Esophagus muscularis mucosa (tissue), 4 donors: Measurements from ENCODE around the gene NHLRC4. TPM values are rescaled to one million over a fixed set of nuclear protein-coding genes. Genes with fewer than 3 reads are reported as not detected.
A peak's percentile ranks its signal among the peaks of the same experiment; 100 is the strongest.

Source experiments
- DNase-seq: peaks from one replicate; pipeline ENCODE4 v3.0.0-alpha.2; 2017; ENCODE audit errors: extremely low spot score
- H3K27ac ChIP-seq, 4 donors: fragments of 200-600 bp; sonication (generic); replicated peaks in 1 of 4; 1 replicate in 3 of 4; 2 replicates in 1 of 4; pipeline ENCODE4 v1.5.1; 2016 to 2019; ENCODE audit warnings: mild to moderate bottlenecking in 1 of 4
- H3K27me3 ChIP-seq, 4 donors: fragments of 200-600 bp; sonication (generic); one replicate each; pipeline versions ENCODE4 v1.5.1 to v1.6.0; 2016 to 2019
- H3K36me3 ChIP-seq, 4 donors: fragments of 200-600 bp; sonication (generic); one replicate each; pipeline ENCODE4 v1.5.1; 2016 to 2019
- H3K4me1 ChIP-seq, 4 donors: fragments of 200-600 bp; sonication (generic); one replicate each; pipeline ENCODE4 v1.5.1; 2016 to 2019
- H3K4me3 ChIP-seq, 4 donors: fragments of 200-600 bp; sonication (generic); 1 replicate in 2 of 4; 2 replicates in 2 of 4; pipeline ENCODE4 v1.5.1; 2016 to 2019; ENCODE audit warnings: mild to moderate bottlenecking in 4 of 4, moderate library complexity in 1 of 4
- H3K9me3 ChIP-seq, 4 donors: fragments of 200-600 bp; sonication (generic); 1 replicate in 3 of 4; 2 replicates in 1 of 4; pipeline ENCODE4 v1.5.1; 2016 to 2019
- CTCF ChIP-seq, 3 experiments: fragments of 200-600 bp in 2 of 3; fragments of 450-650 bp in 1 of 3; sonication (generic) in 2 of 3; IDR thresholded peaks; one replicate each; pipeline ENCODE4 v1.5.1; 2017 to 2019; ENCODE audit warnings: antibody characterized with exemption in 3 of 3, mild to moderate bottlenecking in 2 of 3, moderate library complexity in 1 of 3
- EP300 ChIP-seq: sonication (generic); formaldehyde crosslinking; IDR thresholded peaks from one replicate; pipeline ENCODE4 v1.6.1; 2017; ENCODE audit warnings: antibody characterized with exemption
- POLR2A ChIP-seq: fragments of 450-650 bp; IDR thresholded peaks from one replicate; pipeline ENCODE4 v1.6.1; 2017; ENCODE audit warnings: antibody characterized with exemption, moderate library complexity, mild to moderate bottlenecking, low read depth
- POLR2AphosphoS5 ChIP-seq, 2 donors: sonication (generic); formaldehyde crosslinking; IDR thresholded peaks; one replicate each; pipeline ENCODE4 v1.6.1; 2017; ENCODE audit warnings: antibody characterized with exemption in 2 of 2
- WGBS: methylation state at CpG from one replicate; pipeline ENCODE4 v1.1.5; 2018; 5-methylcytosine and 5-hydroxymethylcytosine counted together
- intact Hi-C: fragments of 100-400 bp; cut with DNase I; formaldehyde crosslinking; loops from one replicate; pipeline ENCODE4 v1.15.1; 2023
- total RNA-seq, 4 donors: library from RNA; depleted of rRNA; stranded (reverse); fragments of >200 nt; gene quantifications; one replicate each; pipeline versions ENCODE4 v1.1.0 to v1.2.1, GENCODE V29; 2016

The NHLRC4 gene
- total RNA-seq, 4 donors from 2014 or later, result 1.2 to 2.6 (median 1.9) TPM

- 67% methylated on average over 8 of the region's 14 CpGs for WGBS
- H3K4me1 ChIP-seq, result peaks cover 36 to 53% (median 42%) of the 10 kb centered on the region in 4 donors
- peak in 1 of 2 donors; percentile 21 for TF ChIP-seq POLR2AphosphoS5 (IDR thresholded peaks at IDR 0.05)
- no peak for TF ChIP-seq EP300
- TF ChIP-seq CTCF (IDR thresholded peaks at IDR 0.05), result no peak
- H3K27ac ChIP-seq, result peak overlapping the region in 1 of 4 donors; percentile 98
- H3K9me3 ChIP-seq, result no peaks in the 10 kb centered on the region
- no peak for DNase-seq
- H3K36me3 ChIP-seq, result peaks cover 0 to 8% (median 3%) of the 10 kb centered on the region in 4 donors
- intact Hi-C loops, result loop anchor here (5.0 kb wide), 1 partner anchor 50 kb away; the partner anchor contains the start of gene METTL26
- peaks cover 0 to 9% (median 0%) of the 10 kb centered on the region in 4 donors for H3K27me3 ChIP-seq
- H3K4me3 ChIP-seq, result no peak overlapping the region
Measured at GRCh38 chr16:586645-587590, 20.1 kb downstream of the NHLRC4 start.

GRCh38 chr16:588639-588888 lies 21.8 kb downstream of the NHLRC4 start:
- TF ChIP-seq CTCF (IDR thresholded peaks at IDR 0.05) (no peak), POLR2AphosphoS5 (IDR thresholded peaks at IDR 0.05) (no peak), EP300 (no peak), POLR2A (no peak)
- DNase-seq, result no peak
- H3K4me1 ChIP-seq, result peaks cover 36 to 69% (median 57%) of the 10 kb centered on the region in 4 donors
- H3K27ac ChIP-seq, result peak overlapping the region; percentile 93 to 98 (median 96)
- H3K4me3 ChIP-seq, result peak overlapping the region; percentile 83 to 94 (median 88)
- intact Hi-C loops, result loop anchor here (5.0 kb wide), 1 partner anchor 49 kb away; the partner anchor contains the start of gene METTL26
- peaks cover 0 to 9% (median 0%) of the 10 kb centered on the region in 4 donors for H3K27me3 ChIP-seq
- 1% methylated on average over 21 of the region's 21 CpGs for WGBS
- H3K9me3 ChIP-seq, result no peaks in the 10 kb centered on the region
- H3K36me3 ChIP-seq, result peaks cover 0 to 13% (median 3%) of the 10 kb centered on the region in 4 donors

- 2% methylated on average over 15 of the region's 107 CpGs for WGBS
- TF ChIP-seq POLR2A (peak; percentile 80), CTCF (IDR thresholded peaks at IDR 0.05) (no peak), EP300 (no peak), POLR2AphosphoS5 (IDR thresholded peaks at IDR 0.05) (peak; percentile 85 to 92)
Measured at GRCh38 chr16:588889-589657, 22.3 kb downstream of the NHLRC4 start.

GRCh38 chr16:589658-590187 lies 22.9 kb downstream of the NHLRC4 start, which contains the start of gene RAB40C:
RAB40C (plus strand) TSS chr16:590066; CDS start chr16:590292, 226 bp downstream.
- no peaks in the 10 kb centered on the region for H3K9me3 ChIP-seq
- 1% methylated on average over 36 of the region's 67 CpGs for WGBS
- H3K27me3 ChIP-seq, result peaks cover 0 to 9% (median 0%) of the 10 kb centered on the region in 4 donors
- peaks cover 0 to 22% (median 8%) of the 10 kb centered on the region in 4 donors for H3K36me3 ChIP-seq
- no peak for TF ChIP-seq EP300
- TF ChIP-seq POLR2A, result no peak
- TF ChIP-seq CTCF (IDR thresholded peaks at IDR 0.05), result peak in 1 of 3 experiments; percentile 17
- peak in 1 of 2 donors; percentile 10 for TF ChIP-seq POLR2AphosphoS5 (IDR thresholded peaks at IDR 0.05)
- intact Hi-C loops, result loop anchor here (5.0 kb wide), 1 partner anchor 48 kb away; the partner anchor contains the start of gene METTL26
- peak within 1 kb of the TSS; percentile 93 to 98 (median 96) for H3K27ac ChIP-seq
- peak; percentile 100 for DNase-seq
- peaks cover 36 to 68% (median 58%) of the 10 kb centered on the region in 4 donors for H3K4me1 ChIP-seq
- H3K4me3 ChIP-seq, result peak within 1 kb of the TSS; percentile 83 to 94 (median 88)

More at GRCh38 chr16:588889-589657, 22.3 kb downstream of the NHLRC4 start:
- H3K9me3 ChIP-seq, result no peaks in the 10 kb centered on the region
- DNase-seq, result peak; percentile 100
- peak overlapping the region; percentile 93 to 98 (median 96) for H3K27ac ChIP-seq
- H3K36me3 ChIP-seq, result peaks cover 0 to 18% (median 6%) of the 10 kb centered on the region in 4 donors
- intact Hi-C loops, result loop anchor here (5.0 kb wide), 1 partner anchor 48 kb away; the partner anchor contains the start of gene METTL26
- peak overlapping the region; percentile 83 to 94 (median 88) for H3K4me3 ChIP-seq
- peaks cover 36 to 66% (median 58%) of the 10 kb centered on the region in 4 donors for H3K4me1 ChIP-seq
- peaks cover 0 to 9% (median 0%) of the 10 kb centered on the region in 4 donors for H3K27me3 ChIP-seq
